IMR-90 (cell line): ENCODE measurements around the gene ZNF138. TPM values are rescaled to one million over a fixed set of nuclear protein-coding genes. Genes with fewer than 3 reads are reported as not detected.

Experiments used
- ATAC-seq: fragments of 200-7000 bp; cut with Tn5 transposase; 2 replicates; pipeline ENCODE4 v1.9.1; 2020; ENCODE audit warnings: low read depth, mild to moderate bottlenecking, moderate library complexity
- BruUV-seq: library from RNA; stranded (reverse); fragments of 400-500 nt; replicated peaks from 2 replicates; lab custom pipeline; 2021; lab: Mats Ljungman, UMichigan
- CTCF ChIA-PET: fragments of 300-600 bp; formaldehyde crosslinking; extraction: SDS; loops from one replicate; lab custom pipeline; 2021; ENCODE audit warnings: antibody characterized with exemption; lab: Yijun Ruan, JAX
- POLR2A ChIA-PET: fragments of 300-600 bp; sonication (Branson Sonifier 250); formaldehyde crosslinking; loops from one replicate; lab custom pipeline; 2022; ENCODE audit warnings: antibody characterized with exemption; ENCODE audit not compliant: unreplicated experiment; lab: Charles Lee
- DNase-seq: peaks from one replicate; pipeline ENCODE4 v3.0.0; 2013
- H2AFZ ChIP-seq: replicated peaks from 2 replicates; pipeline ENCODE3; 2013; ENCODE audit warnings: low read length, mild to moderate bottlenecking; ENCODE audit not compliant: poor library complexity
- H2AK5ac ChIP-seq: 2 replicates; pipeline ENCODE4 v1.6.1; 2013; ENCODE audit warnings: low read depth, low read length, inconsistent platforms
- H2AK9ac ChIP-seq: replicated peaks from 2 replicates; pipeline ENCODE3; 2013; ENCODE audit warnings: mild to moderate bottlenecking, low read depth, low read length, moderate library complexity; ENCODE audit not compliant: poor library complexity
- H2BK120ac ChIP-seq: 2 replicates; pipeline ENCODE4 v1.6.1; 2013; ENCODE audit warnings: low read depth, low read length, inconsistent platforms
- H2BK15ac ChIP-seq: 3 replicates; pipeline ENCODE4 v1.6.1; 2013; ENCODE audit warnings: low read depth, low read length, inconsistent platforms
- H2BK20ac ChIP-seq: 2 replicates; pipeline ENCODE4 v1.6.1; 2013; ENCODE audit warnings: low read depth, mild to moderate bottlenecking, inconsistent platforms, low read length, moderate library complexity
- H2BK5ac ChIP-seq: 2 replicates; pipeline ENCODE4 v1.6.1; 2013; ENCODE audit warnings: mild to moderate bottlenecking, low read depth, low read length, inconsistent platforms; ENCODE audit not compliant: poor library complexity, severe bottlenecking
- H3K14ac ChIP-seq: replicated peaks from 2 replicates; pipeline ENCODE4 v1.6.1; 2013; ENCODE audit warnings: low read depth, low read length, inconsistent platforms
- H3K18ac ChIP-seq: 2 replicates; pipeline ENCODE4 v1.6.1; 2013; ENCODE audit warnings: low read depth, low read length, control low read depth
- H3K23ac ChIP-seq: 2 replicates; pipeline ENCODE4 v1.6.1; 2013; ENCODE audit warnings: low read depth, low read length, inconsistent platforms
- H3K27ac ChIP-seq: 2 replicates; pipeline ENCODE4 v1.5.1; 2013; ENCODE audit warnings: mild to moderate bottlenecking, control low read depth, low read length; ENCODE audit not compliant: insufficient read depth
- H3K27me3 ChIP-seq: 2 replicates; pipeline ENCODE4 v1.6.1; 2013; ENCODE audit warnings: low read length; ENCODE audit not compliant: control insufficient read depth, insufficient read depth
- H3K36me3 ChIP-seq: 2 replicates; pipeline ENCODE4 v1.6.1; 2013; ENCODE audit warnings: low read length, mixed read lengths; ENCODE audit not compliant: control insufficient read depth, insufficient read depth
- H3K4ac ChIP-seq: 2 replicates; pipeline ENCODE4 v1.6.1; 2013; ENCODE audit warnings: low read depth, low read length, inconsistent platforms
- H3K4me1 ChIP-seq: 2 replicates; pipeline ENCODE4 v1.6.1; 2013; ENCODE audit warnings: low read length, mixed read lengths; ENCODE audit not compliant: control insufficient read depth, insufficient read depth
- H3K4me2 ChIP-seq: 2 replicates; pipeline ENCODE4 v1.6.1; 2013; ENCODE audit warnings: low read depth, mild to moderate bottlenecking, control low read depth, low read length, moderate library complexity
- H3K4me3 ChIP-seq: 2 replicates; pipeline ENCODE4 v1.5.1; 2013; ENCODE audit warnings: low read depth, mild to moderate bottlenecking, control low read depth, low read length, moderate library complexity; ENCODE audit not compliant: insufficient read depth
- H3K56ac ChIP-seq: 2 replicates; pipeline ENCODE4 v1.6.1; 2013; ENCODE audit warnings: low read length, inconsistent platforms; ENCODE audit not compliant: insufficient read depth; ENCODE audit errors: extremely low read depth
- H3K79me1 ChIP-seq, 2 experiments: 2 replicates each; pipeline ENCODE4 v1.6.1; 2013; ENCODE audit warnings: low read length in 2 of 2, inconsistent platforms in 1 of 2, low read depth in 1 of 2
- H3K9ac ChIP-seq: 2 replicates; pipeline ENCODE4 v1.6.1; 2013; ENCODE audit warnings: low read depth, low read length, control low read depth
- H3K9me1 ChIP-seq: 2 replicates; pipeline ENCODE4 v1.6.1; 2013; ENCODE audit warnings: low read length, inconsistent platforms; ENCODE audit not compliant: insufficient read depth
- H3K9me3 ChIP-seq: 2 replicates; pipeline ENCODE4 v1.6.1; 2013; ENCODE audit warnings: low read length; ENCODE audit not compliant: control insufficient read depth, insufficient read depth
- H4K20me1 ChIP-seq: 2 replicates; pipeline ENCODE4 v1.6.1; 2013; ENCODE audit warnings: low read length, inconsistent platforms; ENCODE audit not compliant: insufficient read depth
- H4K5ac ChIP-seq: 2 replicates; pipeline ENCODE4 v1.6.1; 2013; ENCODE audit warnings: mild to moderate bottlenecking, low read depth, low read length, control low read depth
- H4K8ac ChIP-seq, 2 experiments: 2 replicates each; pipeline ENCODE4 v1.6.1; 2013; ENCODE audit warnings: low read depth in 2 of 2, low read length in 2 of 2, control low read depth in 1 of 2, inconsistent platforms in 1 of 2
- H4K91ac ChIP-seq: 2 replicates; pipeline ENCODE4 v1.6.1; 2013; ENCODE audit warnings: low read depth, low read length, inconsistent platforms; ENCODE audit not compliant: insufficient read depth
- BHLHE40 ChIP-seq: fragments of 150-350 bp; IDR thresholded peaks from 2 replicates; pipeline ENCODE4 v1.6.1; 2016; ENCODE audit warnings: mild to moderate bottlenecking, low read depth, low read length
- CEBPB ChIP-seq: IDR thresholded peaks from 2 replicates; pipeline ENCODE4 v1.6.1; 2012; ENCODE audit warnings: low read depth, low read length, improper control_type of control experiment
- CHD1 ChIP-seq: IDR thresholded peaks from 2 replicates; pipeline ENCODE4 v1.6.1; 2012; ENCODE audit warnings: low read depth, low read length, improper control_type of control experiment
- FOS ChIP-seq: fragments of 150-350 bp; IDR thresholded peaks from 2 replicates; pipeline ENCODE4 v1.6.1; 2016; ENCODE audit warnings: low read depth, low read length
- MAFK ChIP-seq: IDR thresholded peaks from 2 replicates; pipeline ENCODE4 v1.6.1; 2012; ENCODE audit warnings: low read depth, low read length, improper control_type of control experiment
- MAZ ChIP-seq: IDR thresholded peaks from 2 replicates; pipeline ENCODE4 v1.6.1; 2012; ENCODE audit warnings: low read depth, mild to moderate bottlenecking, low read length, improper control_type of control experiment, moderate library complexity, borderline replicate concordance
- MXI1 ChIP-seq: IDR thresholded peaks from 2 replicates; pipeline ENCODE4 v1.6.1; 2012; ENCODE audit warnings: low read depth, mild to moderate bottlenecking, low read length, moderate library complexity, borderline replicate concordance
- NFE2L2 ChIP-seq: fragments of 150-350 bp; IDR thresholded peaks from 2 replicates; pipeline ENCODE4 v1.6.1; 2016; ENCODE audit warnings: low read depth, mild to moderate bottlenecking, low read length
- POLR2A ChIP-seq: IDR thresholded peaks from 2 replicates; pipeline ENCODE4 v1.6.1; 2012; ENCODE audit warnings: mild to moderate bottlenecking, low read depth, low read length
- RAD21 ChIP-seq: IDR thresholded peaks from 2 replicates; pipeline ENCODE4 v1.6.1; 2012; ENCODE audit warnings: low read length, improper control_type of control experiment
- RCOR1 ChIP-seq: IDR thresholded peaks from 2 replicates; pipeline ENCODE4 v1.6.1; 2012; ENCODE audit warnings: mild to moderate bottlenecking, low read length, improper control_type of control experiment; ENCODE audit not compliant: insufficient replicate concordance
- RFX5 ChIP-seq: IDR thresholded peaks from 2 replicates; pipeline ENCODE4 v1.8.0; 2012; ENCODE audit warnings: low read depth, mild to moderate bottlenecking, low read length, moderate library complexity
- SMC3 ChIP-seq: fragments of 150-350 bp; IDR thresholded peaks from 2 replicates; pipeline ENCODE4 v1.6.1; 2016; ENCODE audit warnings: low read depth, mild to moderate bottlenecking, antibody characterized with exemption, low read length, moderate library complexity
- WGBS, 2 experiments: methylation state at CpG; one replicate each; pipeline versions ENCODE4 v1.1.5 to v1.1.7; 2013; ENCODE audit warnings: missing lambda C conversion rate in 2 of 2; ENCODE audit not compliant: insufficient read length in 1 of 2; ENCODE audit errors: extremely low coverage in 2 of 2; 5-methylcytosine and 5-hydroxymethylcytosine counted together
- dilution Hi-C: fragments of 300-500 bp; cut with HindIII; formaldehyde crosslinking; loops from one replicate; pipeline ENCODE4 v1.14.3; 2018; ENCODE audit warnings: low sequenced_read_pairs; ENCODE audit not compliant: unreplicated experiment
- in situ Hi-C: fragments of 300-500 bp; cut with MboI; formaldehyde crosslinking; loops from 3 replicates; pipeline ENCODE4 v1.14.3; 2019; ENCODE audit warnings: low sequenced_read_pairs, inconsistent platforms, mixed read lengths
- intact Hi-C: fragments of 100-400 bp; cut with micrococcal nuclease; formaldehyde crosslinking; loops from 2 replicates; pipeline ENCODE4 v1.10.0; 2022
- polyA plus RNA-seq, 3 experiments: library from polyadenylated mRNA; depleted of rRNA; stranded (reverse); fragments of >200 nt; gene quantifications; 2 replicates each; pipeline ENCODE4 v1.2.3, GENCODE V29; 2012; ENCODE audit warnings: low replicate concordance in 1 of 3
- total RNA-seq: library from RNA; depleted of rRNA; stranded (reverse); fragments of >200 nt; gene quantifications from 2 replicates; pipeline ENCODE4 v1.2.3, GENCODE V29; 2012
- TF ChIP-seq, protein P1 (sequence below): fragments of 150-350 bp; IDR thresholded peaks from 2 replicates; pipeline ENCODE4 v1.6.1; 2016; ENCODE audit warnings: low read depth, mild to moderate bottlenecking, low read length, moderate library complexity, borderline replicate concordance
- TF ChIP-seq, protein P2 (sequence below): fragments of 150-350 bp; IDR thresholded peaks from 2 replicates; pipeline ENCODE4 v1.6.1; 2017; ENCODE audit warnings: mild to moderate bottlenecking, antibody characterized with exemption, low read length, low read depth
- TF ChIP-seq, protein P3 (sequence below): conservative IDR thresholded peaks from 2 replicates; pipeline ENCODE4 v1.5.1; 2012; ENCODE audit warnings: mild to moderate bottlenecking, low read depth, low read length, improper control_type of control experiment

ZNF138 gene
- total and polyA plus RNA-seq, 2 of the 4 experiments (the other 2 are of a cell fraction): 3.2 to 3.6 TPM

DNA sequence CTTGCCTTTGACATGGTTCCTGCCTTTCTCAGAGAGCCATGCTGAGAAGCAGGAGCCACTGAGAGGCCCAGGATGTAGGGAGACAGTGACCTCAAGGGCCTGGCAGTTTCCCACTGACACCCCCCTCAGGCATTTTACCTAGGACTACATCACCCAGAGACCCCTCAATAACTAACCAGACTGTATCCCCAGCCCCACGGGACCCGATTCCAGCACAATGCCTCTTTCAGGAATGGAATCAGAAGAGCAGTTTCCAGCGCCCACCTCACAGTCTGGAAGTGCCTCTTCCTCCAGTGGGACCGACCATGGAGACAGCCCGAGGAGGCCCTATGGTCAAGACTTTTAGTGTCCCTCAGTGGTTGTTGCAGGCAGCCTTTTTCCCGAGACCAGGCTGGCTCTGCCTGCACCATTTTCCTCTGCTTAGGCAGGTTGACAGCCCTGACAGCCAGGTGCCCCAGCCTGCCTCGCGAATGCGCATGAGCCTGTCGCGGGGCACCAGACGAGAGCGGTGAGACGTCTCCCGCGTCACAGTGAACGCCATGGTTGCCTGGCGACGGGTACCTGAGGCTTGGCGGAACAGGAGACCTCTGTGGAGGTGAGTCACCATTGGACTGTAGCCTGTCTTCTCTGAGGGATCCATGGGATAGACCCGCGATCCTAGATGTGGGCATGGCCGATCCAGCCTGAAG lies 80.5 kb downstream of the ZNF138 start:
- H3K27me3 ChIP-seq: no peaks in the 10 kb centered on the region
- no peak for ATAC-seq
- H3K27ac ChIP-seq: no peak overlapping the region
- H2AK5ac ChIP-seq: no peak overlapping the region
- CTCF ChIA-PET: no interaction called here
- peaks cover 13% of the 10 kb centered on the region; the same call in 1 of the 2 replicates for H3K9me3 ChIP-seq
- no peak overlapping the region for H3K9ac ChIP-seq
- WGBS, 2 experiments: 69% methylated on average over 3 of the region's 23 CpGs; no CpG with 5 or more reads in 1 of the 2 experiments
- no peak overlapping the region for H3K4me3 ChIP-seq
- H2AFZ ChIP-seq: no peak overlapping the region
- H3K56ac ChIP-seq: no peak overlapping the region
- no peak overlapping the region for H3K23ac ChIP-seq
- POLR2A ChIA-PET: no interaction called here
- no peak overlapping the region for H3K4ac ChIP-seq
- no peak overlapping the region for H4K5ac ChIP-seq
- in situ Hi-C loops: no loop called here
- no TSS peak for BruUV-seq
- no peaks in the 10 kb centered on the region for H3K4me1 ChIP-seq
- TF ChIP-seq CHD1: no peak
- TF ChIP-seq BHLHE40: no peak
- no peak for TF ChIP-seq RFX5
- no peak for TF ChIP-seq MAZ
- TF ChIP-seq, protein P1, sequence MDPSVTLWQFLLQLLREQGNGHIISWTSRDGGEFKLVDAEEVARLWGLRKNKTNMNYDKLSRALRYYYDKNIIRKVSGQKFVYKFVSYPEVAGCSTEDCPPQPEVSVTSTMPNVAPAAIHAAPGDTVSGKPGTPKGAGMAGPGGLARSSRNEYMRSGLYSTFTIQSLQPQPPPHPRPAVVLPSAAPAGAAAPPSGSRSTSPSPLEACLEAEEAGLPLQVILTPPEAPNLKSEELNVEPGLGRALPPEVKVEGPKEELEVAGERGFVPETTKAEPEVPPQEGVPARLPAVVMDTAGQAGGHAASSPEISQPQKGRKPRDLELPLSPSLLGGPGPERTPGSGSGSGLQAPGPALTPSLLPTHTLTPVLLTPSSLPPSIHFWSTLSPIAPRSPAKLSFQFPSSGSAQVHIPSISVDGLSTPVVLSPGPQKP: no peak
- TF ChIP-seq, protein P2, sequence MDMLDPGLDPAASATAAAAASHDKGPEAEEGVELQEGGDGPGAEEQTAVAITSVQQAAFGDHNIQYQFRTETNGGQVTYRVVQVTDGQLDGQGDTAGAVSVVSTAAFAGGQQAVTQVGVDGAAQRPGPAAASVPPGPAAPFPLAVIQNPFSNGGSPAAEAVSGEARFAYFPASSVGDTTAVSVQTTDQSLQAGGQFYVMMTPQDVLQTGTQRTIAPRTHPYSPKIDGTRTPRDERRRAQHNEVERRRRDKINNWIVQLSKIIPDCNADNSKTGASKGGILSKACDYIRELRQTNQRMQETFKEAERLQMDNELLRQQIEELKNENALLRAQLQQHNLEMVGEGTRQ: no peak
- TF ChIP-seq RAD21: no peak
- no peak for TF ChIP-seq CEBPB
- no peak for TF ChIP-seq RCOR1
- TF ChIP-seq FOS: no peak
- TF ChIP-seq POLR2A: no peak
- no peak for TF ChIP-seq NFE2L2
- no peak for TF ChIP-seq SMC3
- TF ChIP-seq MXI1: no peak
- TF ChIP-seq MAFK: no peak
- TF ChIP-seq, protein P3, sequence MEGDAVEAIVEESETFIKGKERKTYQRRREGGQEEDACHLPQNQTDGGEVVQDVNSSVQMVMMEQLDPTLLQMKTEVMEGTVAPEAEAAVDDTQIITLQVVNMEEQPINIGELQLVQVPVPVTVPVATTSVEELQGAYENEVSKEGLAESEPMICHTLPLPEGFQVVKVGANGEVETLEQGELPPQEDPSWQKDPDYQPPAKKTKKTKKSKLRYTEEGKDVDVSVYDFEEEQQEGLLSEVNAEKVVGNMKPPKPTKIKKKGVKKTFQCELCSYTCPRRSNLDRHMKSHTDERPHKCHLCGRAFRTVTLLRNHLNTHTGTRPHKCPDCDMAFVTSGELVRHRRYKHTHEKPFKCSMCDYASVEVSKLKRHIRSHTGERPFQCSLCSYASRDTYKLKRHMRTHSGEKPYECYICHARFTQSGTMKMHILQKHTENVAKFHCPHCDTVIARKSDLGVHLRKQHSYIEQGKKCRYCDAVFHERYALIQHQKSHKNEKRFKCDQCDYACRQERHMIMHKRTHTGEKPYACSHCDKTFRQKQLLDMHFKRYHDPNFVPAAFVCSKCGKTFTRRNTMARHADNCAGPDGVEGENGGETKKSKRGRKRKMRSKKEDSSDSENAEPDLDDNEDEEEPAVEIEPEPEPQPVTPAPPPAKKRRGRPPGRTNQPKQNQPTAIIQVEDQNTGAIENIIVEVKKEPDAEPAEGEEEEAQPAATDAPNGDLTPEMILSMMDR: no peak
- intact Hi-C loops: no loop called here
- no peaks in the 10 kb centered on the region for H3K9me1 ChIP-seq
- no peak overlapping the region for H3K14ac ChIP-seq
- H3K4me2 ChIP-seq: no peak overlapping the region
- H3K18ac ChIP-seq: no peak overlapping the region
- no peak overlapping the region for H4K91ac ChIP-seq
- no peak overlapping the region for H4K8ac ChIP-seq
- no peak overlapping the region for H2AK9ac ChIP-seq
- H4K20me1 ChIP-seq: no peaks in the 10 kb centered on the region
- no peaks in the 10 kb centered on the region for H3K36me3 ChIP-seq
- dilution Hi-C loops: no loop called here
- no peak overlapping the region for H2BK120ac ChIP-seq
- H2BK5ac ChIP-seq: no peak overlapping the region
- no peaks in the 10 kb centered on the region for H3K79me1 ChIP-seq
- no peak for DNase-seq
- H2BK15ac ChIP-seq: no peak overlapping the region
- H2BK20ac ChIP-seq: no peak overlapping the region
